ENCODE data around the gene FAM234B. TPM values are rescaled to one million over a fixed set of nuclear protein-coding genes. Genes with fewer than 3 reads are reported as not detected.

FAM234B gene
- total RNA-seq, 1 experiment from 2014 or later = 3.3 TPM

- H3K27ac ChIP-seq (ENCODE audit: low read length) = no peak overlapping the region
- no TSS peak for BruUV-seq (replicated peaks)
- no peaks in the 10 kb centered on the region for H4K20me1 ChIP-seq (ENCODE audit: low read length)
- ATAC-seq = no peak
- H3K27me3 ChIP-seq (ENCODE audit: low read length) = no peaks in the 10 kb centered on the region
- TF ChIP-seq EZH2phosphoT487 (IDR thresholded peaks at IDR 0.05; ENCODE audit: borderline replicate concordance, low read length) (no peak), CTCF (conservative IDR thresholded peaks at IDR 0.05; ENCODE audit: low read depth, low read length) (no peak), EZH2 (IDR thresholded peaks at IDR 0.05; ENCODE audit: low read length, unreplicated experiment) (no peak)
- CTCF ChIA-PET = no interaction called here
- POLR2A ChIA-PET (ENCODE audit: unreplicated experiment) = no interaction called here
- no peaks in the 10 kb centered on the region for H3K36me3 ChIP-seq (ENCODE audit: low read depth, low read length)
- intact Hi-C loops (cut with micrococcal nuclease) = no loop called here
- no peak for DNase-seq
- peak overlapping the region; percentile 98 for H3K4me2 ChIP-seq (ENCODE audit: low read length)
- H2AFZ ChIP-seq (ENCODE audit: low read length) = no peak overlapping the region
- H3K9ac ChIP-seq (ENCODE audit: low read length) = no peak overlapping the region
- no peaks in the 10 kb centered on the region for H3F3A ChIP-seq (ENCODE audit: low read length, unreplicated experiment)
- H3K9me3 ChIP-seq (ENCODE audit: low read length) = no peaks in the 10 kb centered on the region
- peaks cover 71% of the 10 kb centered on the region for H3K79me2 ChIP-seq (ENCODE audit: low read length)
- H3K4me3 ChIP-seq (ENCODE audit: low read length) = peak overlapping the region; percentile 100; the same call in 1 of the 2 replicates
- H3K4me1 ChIP-seq (ENCODE audit: insufficient read depth, low read length) = peaks cover 19% of the 10 kb centered on the region
- H3K9me2 ChIP-seq (replicated peaks; ENCODE audit: low read length) = no peaks in the 10 kb centered on the region
These were observed 45.9 kb upstream of the FAM234B start for GRCh38 chr12:12998248-12998647.

- Histone ChIP-seq H3K4me3 (ENCODE audit: low read length) (peak overlapping the region; percentile 100), H3K4me1 (ENCODE audit: insufficient read depth, low read length) (peaks cover 19% of the 10 kb centered on the region), H3F3A (ENCODE audit: low read length, unreplicated experiment) (no peaks in the 10 kb centered on the region), H3K9ac (ENCODE audit: low read length) (peak overlapping the region; percentile 74), H3K4me2 (ENCODE audit: low read length) (peak overlapping the region; percentile 98), H3K27ac (ENCODE audit: low read length) (no peak overlapping the region), H3K9me2 (replicated peaks; ENCODE audit: low read length) (no peaks in the 10 kb centered on the region), H4K20me1 (ENCODE audit: low read length) (no peaks in the 10 kb centered on the region), H3K9me3 (ENCODE audit: low read length) (no peaks in the 10 kb centered on the region), H2AFZ (ENCODE audit: low read length) (peak overlapping the region; percentile 70), H3K79me2 (ENCODE audit: low read length) (peaks cover 64% of the 10 kb centered on the region), H3K27me3 (ENCODE audit: low read length) (no peaks in the 10 kb centered on the region), H3K36me3 (ENCODE audit: low read depth, low read length) (no peaks in the 10 kb centered on the region)
- TF ChIP-seq EZH2 (IDR thresholded peaks at IDR 0.05; ENCODE audit: low read length, unreplicated experiment) (no peak), EZH2phosphoT487 (IDR thresholded peaks at IDR 0.05; ENCODE audit: borderline replicate concordance, low read length) (no peak), CTCF (conservative IDR thresholded peaks at IDR 0.05; ENCODE audit: low read depth, low read length) (no peak)
- ChIA-PET CTCF (interaction anchor here (0.6 kb wide), 1 partner anchor 77 kb away, joined by 3 read pairs; no protein-coding TSS in a partner anchor), POLR2A (ENCODE audit: unreplicated experiment) (interaction anchor here (0.6 kb wide), 1 partner anchor 109 kb away, joined by 3 read pairs; no protein-coding TSS in a partner anchor)
- intact Hi-C loops (cut with micrococcal nuclease) = no loop called here
- ATAC-seq (peak; percentile 35), DNase-seq (peak; percentile 3)
- TSS peak; percentile 43 for BruUV-seq (replicated peaks)
These were observed 44.8 kb upstream of the FAM234B start for GRCh38 chr12:12999271-12999958.

Data from PC-3 (cell line).